Ascending aorta (tissue), 2 donors: Measurements from ENCODE around the gene FOXL3. TPM values are rescaled to one million over a fixed set of nuclear protein-coding genes. Genes with fewer than 3 reads are reported as not detected.

Experiments
- DNase-seq, 2 donors: peaks; one replicate each; pipeline ENCODE4 v3.0.0-alpha.2; 2019; ENCODE audit warnings: low spot score in 2 of 2
- H3K27ac ChIP-seq, 2 donors: fragments of 200-600 bp; sonication (generic); one replicate each; pipeline ENCODE4 v1.5.1; 2016 to 2017; ENCODE audit warnings: mild to moderate bottlenecking in 1 of 2
- H3K27me3 ChIP-seq: fragments of 200-600 bp; sonication (generic); one replicate; pipeline ENCODE4 v1.5.1; 2017
- H3K36me3 ChIP-seq, 2 donors: fragments of 200-600 bp; sonication (generic); one replicate each; pipeline ENCODE4 v1.5.1; 2016
- H3K4me1 ChIP-seq, 2 donors: fragments of 200-600 bp; sonication (generic); one replicate each; pipeline ENCODE4 v1.5.1; 2016 to 2017; ENCODE audit warnings: mild to moderate bottlenecking in 1 of 2
- H3K4me3 ChIP-seq, 2 donors: fragments of 200-600 bp; sonication (generic); one replicate each; pipeline ENCODE4 v1.5.1; 2016 to 2017; ENCODE audit warnings: mild to moderate bottlenecking in 1 of 2
- H3K9me3 ChIP-seq, 2 donors: fragments of 200-600 bp; sonication (generic); one replicate each; pipeline ENCODE4 v1.5.1; 2016
- intact Hi-C: fragments of 100-400 bp; cut with DNase I; formaldehyde crosslinking; loops from one replicate; pipeline ENCODE4 v1.15.1; 2023
- total RNA-seq: library from RNA; depleted of rRNA; stranded (reverse); fragments of >200 nt; gene quantifications from one replicate; pipeline ENCODE4 v1.1.0, GENCODE V29; 2016
- TF ChIP-seq, protein P1 (sequence below), 3 experiments: fragments of 200-600 bp in 2 of 3; fragments of 450-650 bp in 1 of 3; sonication (generic) in 2 of 3; IDR thresholded peaks; one replicate each; pipeline ENCODE4 v1.5.1; 2016 to 2019; ENCODE audit warnings: antibody characterized with exemption in 3 of 3, mild to moderate bottlenecking in 1 of 3, moderate library complexity in 1 of 3

Gene FOXL3
- total RNA-seq, 1 donor from 2014 or later: not detected

DNA sequence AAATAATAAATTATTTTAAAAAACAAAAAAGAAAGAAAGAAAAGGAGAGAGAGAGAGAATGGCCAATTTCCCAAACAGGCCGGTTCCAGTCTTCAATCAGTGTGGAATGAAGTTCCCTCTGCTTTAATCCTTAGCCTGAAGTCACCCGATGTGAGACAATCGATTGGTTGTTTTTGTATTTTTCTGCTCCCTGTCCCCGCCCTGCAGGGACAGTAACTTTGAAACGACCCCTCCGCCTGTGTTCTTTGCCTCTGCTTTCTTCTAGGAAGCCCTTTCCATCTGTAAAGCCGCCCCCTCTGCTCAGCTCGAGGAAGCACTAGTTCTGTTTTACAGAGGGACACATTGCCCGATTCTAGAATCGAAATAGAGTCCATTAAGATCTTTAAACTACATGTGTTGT, 33.4 kb downstream of the FOXL3 start:
- TF ChIP-seq, protein P1, sequence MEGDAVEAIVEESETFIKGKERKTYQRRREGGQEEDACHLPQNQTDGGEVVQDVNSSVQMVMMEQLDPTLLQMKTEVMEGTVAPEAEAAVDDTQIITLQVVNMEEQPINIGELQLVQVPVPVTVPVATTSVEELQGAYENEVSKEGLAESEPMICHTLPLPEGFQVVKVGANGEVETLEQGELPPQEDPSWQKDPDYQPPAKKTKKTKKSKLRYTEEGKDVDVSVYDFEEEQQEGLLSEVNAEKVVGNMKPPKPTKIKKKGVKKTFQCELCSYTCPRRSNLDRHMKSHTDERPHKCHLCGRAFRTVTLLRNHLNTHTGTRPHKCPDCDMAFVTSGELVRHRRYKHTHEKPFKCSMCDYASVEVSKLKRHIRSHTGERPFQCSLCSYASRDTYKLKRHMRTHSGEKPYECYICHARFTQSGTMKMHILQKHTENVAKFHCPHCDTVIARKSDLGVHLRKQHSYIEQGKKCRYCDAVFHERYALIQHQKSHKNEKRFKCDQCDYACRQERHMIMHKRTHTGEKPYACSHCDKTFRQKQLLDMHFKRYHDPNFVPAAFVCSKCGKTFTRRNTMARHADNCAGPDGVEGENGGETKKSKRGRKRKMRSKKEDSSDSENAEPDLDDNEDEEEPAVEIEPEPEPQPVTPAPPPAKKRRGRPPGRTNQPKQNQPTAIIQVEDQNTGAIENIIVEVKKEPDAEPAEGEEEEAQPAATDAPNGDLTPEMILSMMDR (IDR thresholded peaks at IDR 0.05): no peak
- H3K27ac ChIP-seq: no peak overlapping the region
- no peak overlapping the region for H3K4me3 ChIP-seq
- H3K9me3 ChIP-seq: peaks cover 0 to 3% of the 10 kb centered on the region in 2 donors
- no peaks in the 10 kb centered on the region for H3K36me3 ChIP-seq
- no peaks in the 10 kb centered on the region for H3K27me3 ChIP-seq
- intact Hi-C loops: loop anchor here (5.0 to 10.0 kb wide), 2 partner anchors 404 to 551 kb away; partner anchors contain the start of genes DNAAF5, GET4 and PRKAR1B
- no peak for DNase-seq
- H3K4me1 ChIP-seq: peaks cover 0 to 4% of the 10 kb centered on the region in 2 donors

DNA sequence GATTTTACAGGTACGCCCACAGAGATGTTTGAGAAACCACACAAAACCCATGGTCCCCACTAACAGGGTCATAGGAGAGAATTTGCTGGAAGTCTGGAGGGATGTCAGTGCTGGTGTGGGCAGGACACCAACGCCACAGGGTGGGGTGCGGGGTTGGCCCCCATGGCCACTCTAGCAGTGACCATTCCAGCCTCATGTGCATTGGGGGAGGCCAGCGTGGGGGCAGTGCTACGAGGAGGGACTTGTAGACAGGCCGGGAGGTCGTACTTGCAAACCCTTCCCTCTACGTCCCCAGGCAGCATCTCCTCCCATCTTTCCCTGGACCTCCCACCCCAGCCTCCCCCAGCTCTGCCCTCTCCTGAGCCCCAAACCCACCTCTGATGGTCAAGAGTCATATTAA, 34.0 kb downstream of the FOXL3 start:
- Histone ChIP-seq H3K27ac (no peak overlapping the region), H3K27me3 (no peaks in the 10 kb centered on the region), H3K4me3 (no peak overlapping the region), H3K4me1 (peaks cover 0 to 4% of the 10 kb centered on the region in 2 donors), H3K9me3 (peaks cover 0 to 3% of the 10 kb centered on the region in 2 donors), H3K36me3 (no peaks in the 10 kb centered on the region)
- no peak for DNase-seq
- TF ChIP-seq, protein P1 (IDR thresholded peaks at IDR 0.05): no peak
- intact Hi-C loops: loop anchor here (5.0 to 10.0 kb wide), 2 partner anchors 403 to 551 kb away; partner anchors contain the start of genes DNAAF5, GET4 and PRKAR1B

DNA sequence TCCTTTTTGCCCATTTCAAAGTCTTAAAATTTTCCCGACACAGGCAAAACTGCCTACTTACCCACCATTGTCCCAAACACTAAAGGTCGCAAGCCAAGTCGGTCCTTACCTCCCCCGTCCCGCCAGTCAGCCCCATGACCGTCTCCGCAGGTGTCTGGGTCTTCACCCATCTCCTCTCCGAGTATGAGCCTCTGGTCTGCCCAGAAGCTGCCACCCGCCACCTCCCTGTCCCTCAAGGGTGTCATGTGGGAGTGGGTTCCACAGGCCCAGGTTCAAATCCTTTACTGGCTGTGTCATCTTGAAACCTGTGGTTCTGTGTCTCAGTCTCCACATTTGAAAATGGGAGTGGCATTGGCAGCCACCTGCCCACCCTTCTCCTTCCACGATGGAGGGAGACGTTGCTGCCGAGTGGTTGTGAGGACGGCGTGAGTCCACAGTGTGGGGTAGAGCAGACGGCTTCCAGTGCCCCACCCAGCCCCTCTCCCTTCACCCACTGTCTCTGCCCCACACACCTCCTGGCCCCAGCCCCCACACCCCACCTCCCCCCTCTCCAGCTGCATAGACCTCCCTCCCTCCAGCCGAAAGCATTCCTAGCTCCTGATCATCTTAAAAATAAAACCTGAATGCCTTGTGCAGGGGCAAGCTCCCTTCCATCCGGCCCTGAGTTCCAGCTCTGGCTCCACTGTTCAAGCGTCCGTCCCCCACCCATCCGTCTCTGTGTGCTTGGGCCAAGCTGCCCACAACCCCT, 35.3 kb downstream of the FOXL3 start:
- H3K4me1 ChIP-seq: peaks cover 0 to 4% of the 10 kb centered on the region in 2 donors
- H3K27ac ChIP-seq: no peak overlapping the region
- H3K9me3 ChIP-seq: peaks cover 0 to 3% of the 10 kb centered on the region in 2 donors
- no peaks in the 10 kb centered on the region for H3K27me3 ChIP-seq
- TF ChIP-seq, protein P1 (IDR thresholded peaks at IDR 0.05): no peak
- no peaks in the 10 kb centered on the region for H3K36me3 ChIP-seq
- H3K4me3 ChIP-seq: no peak overlapping the region
- no peak for DNase-seq
- intact Hi-C loops: loop anchor here (10.0 kb wide), 1 partner anchor 550 kb away; the partner anchor contains the start of gene GET4

DNA sequence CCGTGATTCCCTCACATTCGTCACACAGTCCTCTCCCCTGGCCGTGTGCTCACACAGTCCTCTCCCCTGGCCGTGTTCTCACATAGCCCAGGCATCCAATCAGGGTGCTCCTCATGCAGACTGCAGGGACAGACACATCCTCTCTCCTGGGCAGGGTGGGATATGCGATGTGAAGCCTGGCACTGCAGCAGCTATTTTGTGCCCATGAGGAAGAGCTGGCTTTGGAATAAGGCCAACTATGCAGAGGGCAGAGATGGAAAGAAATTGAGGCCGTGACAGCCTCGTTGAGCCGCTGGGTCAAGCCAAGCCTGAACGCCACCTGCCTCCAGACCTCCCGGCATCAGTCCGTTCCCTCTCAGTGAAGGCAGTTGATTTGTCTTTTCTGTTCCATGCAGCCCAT, 35.8 kb downstream of the FOXL3 start:
- H3K36me3 ChIP-seq: no peaks in the 10 kb centered on the region
- peaks cover 0 to 3% of the 10 kb centered on the region in 2 donors for H3K9me3 ChIP-seq
- no peak for DNase-seq
- intact Hi-C loops: loop anchor here (10.0 kb wide), 1 partner anchor 549 kb away; the partner anchor contains the start of gene GET4
- no peak overlapping the region for H3K4me3 ChIP-seq
- H3K27ac ChIP-seq: no peak overlapping the region
- no peaks in the 10 kb centered on the region for H3K27me3 ChIP-seq
- H3K4me1 ChIP-seq: peaks cover 0 to 4% of the 10 kb centered on the region in 2 donors
- TF ChIP-seq, protein P1 (IDR thresholded peaks at IDR 0.05): no peak

DNA sequence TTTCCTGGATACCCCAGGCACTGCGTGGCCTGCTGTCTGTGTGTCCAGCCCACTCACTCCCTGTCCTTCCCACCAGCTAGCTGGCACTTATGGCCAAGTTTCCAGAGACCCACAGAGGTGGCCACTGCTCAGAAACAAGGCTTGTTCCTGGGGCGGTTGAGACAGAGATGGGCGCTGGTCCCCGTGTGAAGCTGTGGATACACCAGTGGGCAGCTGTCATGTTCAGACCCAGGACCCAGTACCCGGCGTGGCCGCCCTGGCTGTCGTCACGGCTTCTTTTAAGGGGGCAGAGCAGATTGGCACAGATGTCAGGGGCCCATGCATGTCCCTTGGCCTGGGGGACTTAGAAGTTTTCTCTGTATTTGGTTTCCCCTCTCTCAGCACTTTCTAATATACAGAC, 36.3 kb downstream of the FOXL3 start:
- DNase-seq: no peak
- no peak overlapping the region for H3K27ac ChIP-seq
- no peaks in the 10 kb centered on the region for H3K27me3 ChIP-seq
- no peaks in the 10 kb centered on the region for H3K36me3 ChIP-seq
- H3K4me3 ChIP-seq: no peak overlapping the region
- peaks cover 0 to 4% of the 10 kb centered on the region in 2 donors for H3K4me1 ChIP-seq
- TF ChIP-seq, protein P1 (IDR thresholded peaks at IDR 0.05): no peak
- H3K9me3 ChIP-seq: peaks cover 0 to 3% of the 10 kb centered on the region in 2 donors
- intact Hi-C loops: loop anchor here (10.0 kb wide), 1 partner anchor 549 kb away; the partner anchor contains the start of gene GET4
